Ammon's horn (tissue), 1 donor: ENCODE results near the gene MYH10.

Experiments used
- DNase-seq: peaks from one replicate; pipeline ENCODE4 v3.0.0-alpha.2; 2016; ENCODE audit warnings: low spot score

Gene MYH10

GRCh38 chr17:8473451-8474192 is 156.9 kb downstream of the MYH10 start:
- no peak for DNase-seq

- no peak for DNase-seq
These were observed 157.9 kb downstream of the MYH10 start for GRCh38 chr17:8472663-8473062.

GRCh38 chr17:8470447-8471047 is 160.0 kb downstream of the MYH10 start:
- peak; percentile 64 for DNase-seq

- no peak for DNase-seq
These were observed 160.6 kb downstream of the MYH10 start for GRCh38 chr17:8469964-8470363.

GRCh38 chr17:8468980-8469379 is 161.5 kb downstream of the MYH10 start:
- no peak for DNase-seq

GRCh38 chr17:8468127-8468526 is 162.4 kb downstream of the MYH10 start:
- DNase-seq = no peak

- DNase-seq = peak; percentile 61
These were observed 163.0 kb downstream of the MYH10 start for GRCh38 chr17:8467527-8467926.

GRCh38 chr17:8466873-8467272 is 163.7 kb downstream of the MYH10 start:
- no peak for DNase-seq

- no peak for DNase-seq
These were observed 164.1 kb downstream of the MYH10 start for GRCh38 chr17:8466456-8466855.

GRCh38 chr17:8465759-8466158 is 164.8 kb downstream of the MYH10 start:
- no peak for DNase-seq

- no peak for DNase-seq
These were observed 165.2 kb downstream of the MYH10 start for GRCh38 chr17:8465356-8465755.

- no peak for DNase-seq
These were observed 165.6 kb downstream of the MYH10 start for GRCh38 chr17:8464941-8465340.

- DNase-seq = no peak
These were observed 167.4 kb downstream of the MYH10 start for GRCh38 chr17:8463099-8463498.

GRCh38 chr17:8462564-8462963 is 168.0 kb downstream of the MYH10 start:
- no peak for DNase-seq

GRCh38 chr17:8459831-8460230 is 170.7 kb downstream of the MYH10 start:
- DNase-seq = no peak

- DNase-seq = no peak
These were observed 171.4 kb downstream of the MYH10 start for GRCh38 chr17:8459107-8459506.

- no peak for DNase-seq
These were observed 172.4 kb downstream of the MYH10 start for GRCh38 chr17:8458128-8458527.

GRCh38 chr17:8455665-8456209 is 174.8 kb downstream of the MYH10 start:
- no peak for DNase-seq

GRCh38 chr17:8453326-8453725 is 177.2 kb downstream of the MYH10 start:
- DNase-seq = no peak

GRCh38 chr17:8451933-8452614 is 178.5 kb downstream of the MYH10 start:
- no peak for DNase-seq

- DNase-seq = no peak
These were observed 182.2 kb downstream of the MYH10 start for GRCh38 chr17:8448310-8448709.

GRCh38 chr17:8447799-8448198 is 182.7 kb downstream of the MYH10 start:
- DNase-seq = no peak

- DNase-seq = no peak
These were observed 185.0 kb downstream of the MYH10 start for GRCh38 chr17:8445536-8445935.
